Lung microvascular endothelial cell (primary cell): ENCODE results near the gene ARMC2. TPM values are rescaled to one million over a fixed set of nuclear protein-coding genes. Genes with fewer than 3 reads are reported as not detected.

Experiments used
- DNase-seq, 2 donors: peaks; one replicate each; pipeline versions ENCODE4 v3.0.0 to v3.0.0-alpha.2; 2010; ENCODE audit warnings: low read depth in 2 of 2
- total RNA-seq: library from RNA; depleted of rRNA; stranded (reverse); fragments of >200 nt; gene quantifications from 2 replicates; pipeline ENCODE4 v1.2.1, GENCODE V29; 2014

The ARMC2 gene
- total RNA-seq, 1 donor from 2014 or later, result 0.99 TPM

GRCh38 chr6:109015176-109015575 is 167.0 kb downstream of the ARMC2 start:
- no peak for DNase-seq

GRCh38 chr6:109019911-109020310 is 171.7 kb downstream of the ARMC2 start:
- no peak for DNase-seq

GRCh38 chr6:109021870-109022269 is 173.6 kb downstream of the ARMC2 start:
- no peak for DNase-seq

GRCh38 chr6:109023356-109023925 is 175.2 kb downstream of the ARMC2 start:
- DNase-seq, result no peak

Other genes starting within 250 kb of the ARMC2 start
- gene SESN1, start 246.4 kb downstream of the ARMC2 start, total RNA-seq, result 19.0 and 33.6 TPM in 2 replicates
- 11.1 and 12.9 TPM in 2 replicates for gene CEP57L1, start 247.1 kb downstream of the ARMC2 start, total RNA-seq